ENCODE data around the gene NSUN6.

DNA sequence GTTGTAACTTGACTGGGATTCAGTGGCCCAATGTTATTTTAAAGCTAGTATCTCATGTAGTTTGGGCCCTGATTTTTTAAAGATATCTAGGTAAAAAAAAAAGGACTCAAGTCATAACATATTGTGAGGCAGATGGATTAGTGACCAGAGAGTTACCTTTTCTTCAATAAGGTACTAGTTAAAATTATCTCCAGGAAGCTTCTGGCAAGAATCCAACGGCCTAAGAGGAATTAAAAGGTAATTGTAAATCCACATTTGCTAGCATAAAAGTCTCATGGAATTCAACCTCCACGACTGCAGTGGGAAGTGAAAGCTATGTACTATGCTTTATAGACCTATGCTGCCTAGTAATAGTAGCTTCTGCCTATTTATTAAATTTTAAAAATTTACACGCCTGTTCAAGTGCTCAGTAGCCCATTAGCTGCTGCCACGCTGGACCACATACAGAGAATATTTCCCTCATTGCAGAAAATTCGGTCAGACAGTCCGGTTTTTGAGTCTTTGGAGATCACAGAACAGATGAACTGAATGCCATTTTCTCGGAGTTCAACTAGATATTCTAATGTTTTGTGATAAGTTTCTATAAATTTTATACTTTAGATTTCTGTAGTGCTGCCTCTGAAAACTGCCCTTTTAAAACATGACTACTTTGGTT is 118.4 kb downstream of the NSUN6 start:
- TF ChIP-seq, protein P1, sequence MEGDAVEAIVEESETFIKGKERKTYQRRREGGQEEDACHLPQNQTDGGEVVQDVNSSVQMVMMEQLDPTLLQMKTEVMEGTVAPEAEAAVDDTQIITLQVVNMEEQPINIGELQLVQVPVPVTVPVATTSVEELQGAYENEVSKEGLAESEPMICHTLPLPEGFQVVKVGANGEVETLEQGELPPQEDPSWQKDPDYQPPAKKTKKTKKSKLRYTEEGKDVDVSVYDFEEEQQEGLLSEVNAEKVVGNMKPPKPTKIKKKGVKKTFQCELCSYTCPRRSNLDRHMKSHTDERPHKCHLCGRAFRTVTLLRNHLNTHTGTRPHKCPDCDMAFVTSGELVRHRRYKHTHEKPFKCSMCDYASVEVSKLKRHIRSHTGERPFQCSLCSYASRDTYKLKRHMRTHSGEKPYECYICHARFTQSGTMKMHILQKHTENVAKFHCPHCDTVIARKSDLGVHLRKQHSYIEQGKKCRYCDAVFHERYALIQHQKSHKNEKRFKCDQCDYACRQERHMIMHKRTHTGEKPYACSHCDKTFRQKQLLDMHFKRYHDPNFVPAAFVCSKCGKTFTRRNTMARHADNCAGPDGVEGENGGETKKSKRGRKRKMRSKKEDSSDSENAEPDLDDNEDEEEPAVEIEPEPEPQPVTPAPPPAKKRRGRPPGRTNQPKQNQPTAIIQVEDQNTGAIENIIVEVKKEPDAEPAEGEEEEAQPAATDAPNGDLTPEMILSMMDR (IDR thresholded peaks at IDR 0.05 in 2 of 3, conservative IDR thresholded peaks at IDR 0.05 in 1 of 3; ENCODE audit: control insufficient read depth in 2 of 3, extremely low read depth in 1 of 3, insufficient read depth in 1 of 3, low read depth in 3 of 3, low read length in 3 of 3) = no peak
- TF ChIP-seq, protein P2, sequence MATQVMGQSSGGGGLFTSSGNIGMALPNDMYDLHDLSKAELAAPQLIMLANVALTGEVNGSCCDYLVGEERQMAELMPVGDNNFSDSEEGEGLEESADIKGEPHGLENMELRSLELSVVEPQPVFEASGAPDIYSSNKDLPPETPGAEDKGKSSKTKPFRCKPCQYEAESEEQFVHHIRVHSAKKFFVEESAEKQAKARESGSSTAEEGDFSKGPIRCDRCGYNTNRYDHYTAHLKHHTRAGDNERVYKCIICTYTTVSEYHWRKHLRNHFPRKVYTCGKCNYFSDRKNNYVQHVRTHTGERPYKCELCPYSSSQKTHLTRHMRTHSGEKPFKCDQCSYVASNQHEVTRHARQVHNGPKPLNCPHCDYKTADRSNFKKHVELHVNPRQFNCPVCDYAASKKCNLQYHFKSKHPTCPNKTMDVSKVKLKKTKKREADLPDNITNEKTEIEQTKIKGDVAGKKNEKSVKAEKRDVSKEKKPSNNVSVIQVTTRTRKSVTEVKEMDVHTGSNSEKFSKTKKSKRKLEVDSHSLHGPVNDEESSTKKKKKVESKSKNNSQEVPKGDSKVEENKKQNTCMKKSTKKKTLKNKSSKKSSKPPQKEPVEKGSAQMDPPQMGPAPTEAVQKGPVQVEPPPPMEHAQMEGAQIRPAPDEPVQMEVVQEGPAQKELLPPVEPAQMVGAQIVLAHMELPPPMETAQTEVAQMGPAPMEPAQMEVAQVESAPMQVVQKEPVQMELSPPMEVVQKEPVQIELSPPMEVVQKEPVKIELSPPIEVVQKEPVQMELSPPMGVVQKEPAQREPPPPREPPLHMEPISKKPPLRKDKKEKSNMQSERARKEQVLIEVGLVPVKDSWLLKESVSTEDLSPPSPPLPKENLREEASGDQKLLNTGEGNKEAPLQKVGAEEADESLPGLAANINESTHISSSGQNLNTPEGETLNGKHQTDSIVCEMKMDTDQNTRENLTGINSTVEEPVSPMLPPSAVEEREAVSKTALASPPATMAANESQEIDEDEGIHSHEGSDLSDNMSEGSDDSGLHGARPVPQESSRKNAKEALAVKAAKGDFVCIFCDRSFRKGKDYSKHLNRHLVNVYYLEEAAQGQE (IDR thresholded peaks at IDR 0.05; ENCODE audit: low read depth, low read length) = no peak
- TF ChIP-seq SP1 (IDR thresholded peaks at IDR 0.05; ENCODE audit: low read depth, low read length) = no peak
- no peak for TF ChIP-seq NR2C2 (IDR thresholded peaks at IDR 0.05; ENCODE audit: borderline replicate concordance, control insufficient read depth, insufficient read length, low read depth)

All from GM12878 (cell line).